NB4 (cell line): ENCODE measurements around the gene TBC1D22A.

ENCODE experiments used
- MYC ChIP-seq: IDR thresholded peaks from 2 replicates; pipeline ENCODE4 v1.6.1; 2011; ENCODE audit warnings: low read depth, low read length
- POLR2A ChIP-seq: IDR thresholded peaks from 2 replicates; pipeline ENCODE4 v1.6.1; 2011; ENCODE audit warnings: mild to moderate bottlenecking; ENCODE audit not compliant: insufficient read length; ENCODE audit errors: extremely low read depth
- TF ChIP-seq, protein P1 (sequence below): IDR thresholded peaks from one replicate; pipeline ENCODE4 v1.5.1; 2012; ENCODE audit warnings: low read depth, low read length
- TF ChIP-seq, protein P2 (sequence below): IDR thresholded peaks from 2 replicates; pipeline ENCODE4 v1.6.1; 2011; ENCODE audit warnings: low read depth, low read length

DNA sequence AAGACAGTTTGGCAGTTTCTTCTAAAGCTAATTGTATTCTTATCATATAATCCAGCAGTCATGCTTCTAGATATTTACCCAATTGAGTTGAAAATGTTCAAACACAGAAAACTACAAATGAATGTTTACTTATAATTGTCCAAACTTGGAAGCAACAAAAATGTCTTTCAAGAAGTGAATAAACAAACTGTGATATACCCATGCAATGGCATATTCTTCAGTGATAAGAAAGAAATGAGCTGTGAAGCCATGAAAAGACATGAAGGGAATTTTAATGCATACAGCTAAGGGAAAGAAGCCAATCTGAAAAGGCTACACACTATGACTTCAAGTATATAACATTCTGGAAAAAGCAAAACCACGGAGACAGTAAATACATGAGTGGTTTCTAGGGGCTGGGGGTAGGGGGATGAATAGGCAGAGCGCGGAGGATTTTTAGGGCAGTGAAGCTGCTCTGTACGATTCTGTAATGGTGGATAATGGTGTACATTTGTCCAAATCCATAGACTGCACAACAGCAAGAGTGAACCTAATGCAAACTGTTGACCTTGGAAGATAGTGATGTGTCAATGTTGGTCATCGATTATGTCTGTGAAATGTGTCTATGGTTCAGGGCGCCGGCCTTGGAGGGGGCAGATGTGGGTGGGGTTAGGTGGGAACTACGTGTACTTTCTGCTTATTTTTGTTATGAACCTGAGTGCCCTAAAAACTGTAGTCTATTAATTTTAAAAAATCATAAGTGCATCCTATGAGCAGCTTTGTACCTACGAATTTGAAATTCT is 424.9 kb downstream of the TBC1D22A start:
- TF ChIP-seq MYC (no peak), POLR2A (no peak)
- TF ChIP-seq, protein P1, sequence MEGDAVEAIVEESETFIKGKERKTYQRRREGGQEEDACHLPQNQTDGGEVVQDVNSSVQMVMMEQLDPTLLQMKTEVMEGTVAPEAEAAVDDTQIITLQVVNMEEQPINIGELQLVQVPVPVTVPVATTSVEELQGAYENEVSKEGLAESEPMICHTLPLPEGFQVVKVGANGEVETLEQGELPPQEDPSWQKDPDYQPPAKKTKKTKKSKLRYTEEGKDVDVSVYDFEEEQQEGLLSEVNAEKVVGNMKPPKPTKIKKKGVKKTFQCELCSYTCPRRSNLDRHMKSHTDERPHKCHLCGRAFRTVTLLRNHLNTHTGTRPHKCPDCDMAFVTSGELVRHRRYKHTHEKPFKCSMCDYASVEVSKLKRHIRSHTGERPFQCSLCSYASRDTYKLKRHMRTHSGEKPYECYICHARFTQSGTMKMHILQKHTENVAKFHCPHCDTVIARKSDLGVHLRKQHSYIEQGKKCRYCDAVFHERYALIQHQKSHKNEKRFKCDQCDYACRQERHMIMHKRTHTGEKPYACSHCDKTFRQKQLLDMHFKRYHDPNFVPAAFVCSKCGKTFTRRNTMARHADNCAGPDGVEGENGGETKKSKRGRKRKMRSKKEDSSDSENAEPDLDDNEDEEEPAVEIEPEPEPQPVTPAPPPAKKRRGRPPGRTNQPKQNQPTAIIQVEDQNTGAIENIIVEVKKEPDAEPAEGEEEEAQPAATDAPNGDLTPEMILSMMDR = no peak
- TF ChIP-seq, protein P2, sequence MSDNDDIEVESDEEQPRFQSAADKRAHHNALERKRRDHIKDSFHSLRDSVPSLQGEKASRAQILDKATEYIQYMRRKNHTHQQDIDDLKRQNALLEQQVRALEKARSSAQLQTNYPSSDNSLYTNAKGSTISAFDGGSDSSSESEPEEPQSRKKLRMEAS = no peak
